ENCODE data around the gene PPIE.
"Not testable (repeated sequence)": the region's sequence is repeated elsewhere in the genome, so short reads cannot be mapped to it uniquely, and the experiment has no call there.

Gene PPIE

DNA sequence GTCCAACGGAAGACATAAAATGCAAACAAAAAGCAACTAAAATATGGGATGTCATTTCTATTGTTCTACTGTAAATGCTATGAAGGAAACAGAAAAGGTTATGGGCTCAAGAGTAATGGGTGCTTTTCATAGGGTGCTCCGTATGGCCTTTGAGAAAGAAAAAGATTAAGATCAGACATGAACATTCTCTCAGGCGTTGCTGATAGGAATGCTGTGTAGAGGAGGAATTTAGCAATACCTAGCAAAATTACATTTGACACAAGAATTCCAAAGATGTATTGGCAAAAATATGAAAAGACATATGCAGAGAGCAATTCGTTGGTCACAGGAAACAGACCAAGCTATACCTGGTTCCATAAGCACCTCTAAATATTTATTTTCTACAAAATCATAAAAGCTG lies 38.2 kb downstream of the PPIE start:
- no peak for DNase-seq

DNA sequence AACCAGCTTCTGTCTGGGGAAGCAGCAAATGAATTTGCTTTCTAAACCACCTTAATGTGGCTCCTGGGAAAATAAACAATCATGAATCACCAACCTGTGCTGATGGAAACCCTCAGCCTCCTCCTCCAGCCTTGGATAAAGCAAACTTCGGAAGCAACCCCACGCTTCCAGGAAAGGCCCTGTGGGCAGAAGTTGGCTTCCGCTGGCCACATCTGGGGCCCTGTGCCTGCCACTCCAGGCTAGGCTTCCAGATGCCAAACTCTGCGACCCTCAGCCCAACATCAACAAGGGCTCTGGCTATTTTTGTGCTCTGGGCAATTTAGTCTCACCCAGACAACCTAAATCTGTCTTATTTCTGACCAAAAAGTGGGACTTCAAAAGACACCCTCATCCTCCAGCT lies 38.6 kb downstream of the PPIE start:
- DNase-seq = no peak

DNA sequence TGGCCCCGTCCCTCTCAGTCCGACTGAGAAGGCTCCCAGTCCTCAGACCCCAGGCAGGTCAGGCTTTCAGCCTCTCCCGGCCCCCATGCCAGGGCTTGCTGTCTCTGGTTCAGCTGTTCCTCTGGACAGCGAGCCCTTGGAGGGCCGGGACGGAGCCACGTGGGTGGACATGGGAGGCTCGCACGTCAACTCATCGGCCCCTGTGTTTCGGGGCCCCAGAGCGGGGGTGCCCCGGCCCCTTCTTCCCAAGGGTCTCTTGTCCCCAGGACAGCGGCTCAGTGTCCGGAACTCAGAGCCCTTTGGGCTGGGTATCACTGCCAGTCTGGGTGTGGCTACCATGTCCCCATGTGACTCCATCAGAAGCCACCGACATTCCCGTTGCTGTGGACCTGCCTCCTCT lies 39.2 kb downstream of the PPIE start:
- not testable (repeated sequence) for DNase-seq

DNA sequence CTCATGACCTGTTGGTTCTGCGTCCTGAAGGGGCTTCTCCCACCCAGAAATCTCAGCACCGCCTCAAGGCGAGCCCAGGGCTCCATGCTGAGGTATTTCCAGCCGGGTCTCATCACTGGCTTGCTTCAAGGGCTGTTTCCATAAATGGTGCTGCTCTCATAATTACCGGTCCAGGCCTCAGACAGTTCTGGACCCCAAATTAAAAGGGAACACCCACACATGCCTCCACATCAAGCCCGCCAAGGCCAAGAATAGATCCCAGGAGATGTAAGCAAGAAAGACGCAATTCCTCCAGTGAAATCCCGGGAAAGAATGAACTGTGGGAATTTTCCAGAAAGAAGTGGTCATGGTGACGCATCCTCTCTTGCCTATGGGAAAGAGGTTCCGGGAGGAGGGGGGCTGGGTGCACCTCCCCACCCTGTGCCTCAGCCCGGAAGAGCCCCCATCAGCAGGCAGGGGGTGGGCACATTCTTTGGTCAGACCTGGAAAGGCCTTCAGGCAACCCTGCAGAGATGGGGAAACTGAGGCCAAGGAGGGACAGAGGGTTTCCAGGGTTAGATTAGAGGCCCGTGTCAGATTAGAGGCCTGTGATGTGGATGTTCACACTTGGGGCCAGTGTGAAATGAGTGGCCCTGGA lies 39.9 kb downstream of the PPIE start:
- DNase-seq = not testable (repeated sequence)

DNA sequence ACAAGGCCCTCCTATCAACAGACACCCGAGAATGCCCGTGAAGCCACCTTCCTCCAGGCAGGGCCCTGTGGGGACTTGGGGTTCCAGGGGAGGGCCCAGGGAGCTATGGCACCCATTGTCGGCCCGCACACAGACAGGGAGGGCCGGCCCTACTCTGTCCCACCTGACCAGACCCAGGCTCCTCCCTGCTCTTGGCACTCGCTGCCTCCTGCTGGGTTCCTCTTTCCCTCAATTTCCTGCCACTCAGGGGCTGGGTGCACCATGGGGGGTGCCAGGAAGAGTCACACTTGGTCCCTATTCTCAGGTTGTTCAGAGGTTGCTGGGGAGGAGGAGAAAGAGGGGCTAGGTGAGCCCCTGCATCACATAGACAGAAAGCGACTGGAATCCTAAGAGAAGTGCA lies 40.5 kb downstream of the PPIE start:
- no peak for DNase-seq

DNA sequence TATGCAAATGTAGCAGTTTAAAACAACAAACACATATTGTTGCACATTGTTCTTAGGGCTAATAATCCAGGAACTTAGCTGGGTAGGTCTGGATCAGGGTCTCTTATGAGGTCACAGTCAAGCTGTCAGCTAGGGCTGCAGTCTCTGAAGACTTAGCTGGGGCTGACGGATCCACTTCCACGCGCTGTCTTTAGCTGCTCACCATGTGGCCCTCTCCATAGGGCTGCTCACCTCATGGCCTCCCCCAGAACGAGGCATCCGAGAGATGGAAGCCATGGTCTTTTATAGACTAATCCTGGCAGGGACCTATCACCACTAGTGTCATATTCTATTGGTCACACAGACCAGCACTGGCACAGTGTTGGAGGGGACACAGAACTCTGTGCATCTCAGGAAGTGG lies 41.1 kb downstream of the PPIE start:
- DNase-seq = no peak

DNA sequence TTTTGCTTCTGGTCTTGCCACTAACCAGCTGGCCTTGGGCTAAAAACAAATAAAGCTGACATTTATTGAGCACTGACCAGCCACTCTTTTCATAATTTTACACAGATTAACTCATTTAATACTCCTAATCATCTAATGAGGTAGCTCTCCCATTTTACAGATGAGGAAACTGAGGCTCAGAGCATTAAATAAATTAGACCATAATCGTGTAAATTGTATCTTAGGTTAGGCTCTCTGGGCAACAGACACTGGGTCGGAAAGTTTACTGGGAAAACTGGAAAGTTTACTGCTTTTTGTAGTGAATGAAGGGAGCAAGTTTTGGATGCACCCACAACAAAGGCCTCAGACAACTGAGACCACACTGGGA lies 42.6 kb downstream of the PPIE start:
- no peak for DNase-seq

DNA sequence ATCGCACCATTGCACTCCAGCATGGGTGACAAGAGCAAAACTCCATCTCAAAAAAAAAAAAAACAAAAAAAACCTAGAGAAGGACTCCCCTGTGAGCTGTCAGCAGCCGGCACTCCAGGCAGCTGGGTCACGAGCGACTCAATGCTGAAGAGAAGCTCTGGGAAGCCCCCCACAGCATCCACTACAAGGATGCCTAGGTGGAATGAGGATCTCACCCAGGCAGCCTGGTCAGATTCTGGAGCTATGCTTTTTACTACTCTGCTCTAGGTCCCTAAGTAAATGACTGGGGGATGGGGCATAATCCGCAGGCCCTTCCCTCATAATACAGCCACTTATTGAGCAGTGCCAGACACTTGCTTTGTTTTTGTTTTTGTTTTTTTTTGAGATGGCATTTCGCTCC lies 43.4 kb downstream of the PPIE start:
- DNase-seq = no peak

DNA sequence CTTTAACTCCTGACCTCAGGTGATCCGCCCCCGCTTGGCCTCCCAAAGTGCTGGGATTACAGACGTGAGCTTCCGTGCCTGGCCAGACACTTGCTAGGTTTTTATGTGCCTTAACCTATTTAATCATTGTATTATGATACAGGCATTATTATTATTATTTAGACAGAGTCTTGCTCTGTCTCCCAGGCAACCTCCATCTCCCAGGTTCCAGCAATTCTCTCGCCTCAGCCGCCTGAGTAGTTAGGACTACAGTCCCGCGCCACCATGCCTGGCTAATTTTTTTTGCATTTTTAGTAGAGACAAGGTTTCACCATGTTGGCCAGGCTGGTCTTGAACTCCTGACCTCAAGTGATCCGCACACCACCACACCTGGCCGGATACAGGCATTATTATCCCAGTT lies 44.0 kb downstream of the PPIE start:
- DNase-seq = not testable (repeated sequence)

DNA sequence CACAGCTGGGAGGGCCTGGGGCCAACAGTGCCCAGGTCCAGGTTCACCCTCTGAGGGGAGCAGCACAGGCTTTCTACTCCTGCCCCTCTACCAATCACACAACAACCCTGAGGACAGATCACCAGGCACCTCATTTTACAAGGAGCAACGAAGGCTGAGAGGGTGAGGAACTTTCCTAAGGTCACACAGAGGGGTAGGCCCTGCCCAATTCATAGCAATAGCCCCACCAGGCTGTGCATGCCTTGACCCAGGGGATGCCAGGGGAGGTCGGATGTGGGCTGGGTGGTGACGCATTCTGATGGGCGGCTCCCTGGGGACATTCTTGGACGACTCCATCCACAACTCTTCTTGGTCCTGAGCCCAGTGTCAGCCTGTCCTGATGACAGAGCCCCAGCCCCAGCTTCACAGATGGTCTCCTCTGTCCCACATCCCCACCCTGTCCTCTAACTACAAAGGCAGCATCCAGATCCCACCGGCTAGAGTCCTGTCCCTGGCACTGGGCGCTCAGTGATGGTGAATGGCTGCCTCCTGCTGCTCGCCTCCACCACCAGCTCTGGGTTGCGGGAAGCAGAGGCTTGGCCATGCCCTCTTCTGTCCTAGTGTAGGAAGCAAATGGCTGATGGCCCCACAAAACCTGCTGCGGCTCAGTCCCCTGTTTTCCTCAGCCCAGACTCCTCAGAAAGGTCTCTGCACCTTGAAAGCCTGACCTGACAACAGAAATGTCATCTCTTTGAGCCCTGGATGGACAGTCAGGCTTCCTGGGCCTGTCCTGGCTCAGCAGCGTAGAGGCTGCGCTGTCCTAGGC lies 47.8 kb downstream of the PPIE start:
- DNase-seq = peak in 15 of 58 donors; percentile 2 to 40 (median 13)

DNA sequence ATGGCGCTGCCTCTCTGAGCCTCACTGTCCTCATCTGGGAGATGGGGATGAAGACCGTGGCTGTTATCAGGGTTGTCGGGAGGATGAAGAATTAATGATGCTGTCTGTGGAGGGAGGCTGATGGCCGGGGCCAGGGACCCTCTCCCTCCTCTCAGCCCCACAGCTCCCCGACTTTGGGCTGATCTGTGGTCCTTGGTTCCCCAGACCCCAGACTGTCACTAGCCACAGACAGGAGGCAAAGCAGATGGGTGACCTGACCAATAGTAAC lies 48.4 kb downstream of the PPIE start:
- not testable (repeated sequence) for DNase-seq

DNA sequence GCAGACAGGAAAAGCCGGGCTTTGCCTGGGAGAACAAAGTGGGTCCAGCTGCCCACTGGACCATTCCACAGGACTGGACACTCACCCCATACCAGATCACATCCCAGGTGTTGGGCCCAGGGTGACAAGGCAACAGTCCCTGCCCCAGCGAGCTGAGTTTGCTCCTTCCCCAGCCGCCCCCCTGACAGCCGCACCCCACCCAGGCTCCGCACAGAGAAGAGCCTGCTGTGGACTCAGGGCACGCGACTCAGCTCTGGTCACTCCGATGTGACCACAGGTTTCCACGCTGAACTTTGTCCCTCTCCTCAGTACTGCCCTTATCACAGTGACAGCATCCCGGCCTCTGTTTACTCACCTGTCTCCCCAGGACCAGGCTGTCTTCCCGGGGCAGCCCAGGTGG lies 48.8 kb downstream of the PPIE start:
- no peak for DNase-seq

DNA sequence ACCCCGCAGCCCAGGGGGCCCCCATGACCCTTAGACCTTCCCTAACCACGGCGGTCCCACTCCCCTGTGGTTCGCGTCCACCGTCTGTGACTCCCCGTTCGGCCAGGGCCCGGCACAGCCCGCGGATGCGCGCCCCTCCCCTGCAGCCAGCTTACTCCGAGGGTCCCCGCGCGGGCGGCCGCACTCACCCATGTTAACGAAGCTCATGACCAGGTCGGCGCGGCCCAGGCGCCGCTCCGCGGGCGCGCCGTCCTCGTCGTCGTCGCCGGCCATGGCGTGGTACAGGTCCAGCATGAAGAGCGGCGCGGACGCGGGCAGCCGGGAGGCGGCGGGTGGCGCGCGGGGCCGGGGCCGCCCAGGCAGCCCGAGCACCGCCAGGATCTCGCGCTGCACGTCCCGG lies 49.3 kb downstream of the PPIE start:
- DNase-seq = not testable (repeated sequence)

DNA sequence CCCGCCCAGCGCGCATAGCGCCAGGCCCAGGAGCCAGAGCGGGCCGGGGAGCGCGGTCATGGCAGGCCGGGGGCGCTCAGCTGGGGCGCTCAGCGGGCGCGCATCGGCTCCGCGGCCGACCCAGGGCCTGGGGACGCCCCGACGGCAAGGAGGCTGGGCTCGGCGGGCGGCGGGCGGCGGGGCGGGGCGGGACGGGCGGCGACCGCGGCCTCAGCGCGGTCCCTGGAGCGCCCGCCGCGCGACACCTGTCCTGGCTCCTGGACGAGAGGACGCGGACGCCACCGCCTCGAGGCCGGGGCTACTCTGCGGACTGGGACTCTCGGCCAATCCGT lies 49.7 kb downstream of the PPIE start:
- no peak for DNase-seq

DNA sequence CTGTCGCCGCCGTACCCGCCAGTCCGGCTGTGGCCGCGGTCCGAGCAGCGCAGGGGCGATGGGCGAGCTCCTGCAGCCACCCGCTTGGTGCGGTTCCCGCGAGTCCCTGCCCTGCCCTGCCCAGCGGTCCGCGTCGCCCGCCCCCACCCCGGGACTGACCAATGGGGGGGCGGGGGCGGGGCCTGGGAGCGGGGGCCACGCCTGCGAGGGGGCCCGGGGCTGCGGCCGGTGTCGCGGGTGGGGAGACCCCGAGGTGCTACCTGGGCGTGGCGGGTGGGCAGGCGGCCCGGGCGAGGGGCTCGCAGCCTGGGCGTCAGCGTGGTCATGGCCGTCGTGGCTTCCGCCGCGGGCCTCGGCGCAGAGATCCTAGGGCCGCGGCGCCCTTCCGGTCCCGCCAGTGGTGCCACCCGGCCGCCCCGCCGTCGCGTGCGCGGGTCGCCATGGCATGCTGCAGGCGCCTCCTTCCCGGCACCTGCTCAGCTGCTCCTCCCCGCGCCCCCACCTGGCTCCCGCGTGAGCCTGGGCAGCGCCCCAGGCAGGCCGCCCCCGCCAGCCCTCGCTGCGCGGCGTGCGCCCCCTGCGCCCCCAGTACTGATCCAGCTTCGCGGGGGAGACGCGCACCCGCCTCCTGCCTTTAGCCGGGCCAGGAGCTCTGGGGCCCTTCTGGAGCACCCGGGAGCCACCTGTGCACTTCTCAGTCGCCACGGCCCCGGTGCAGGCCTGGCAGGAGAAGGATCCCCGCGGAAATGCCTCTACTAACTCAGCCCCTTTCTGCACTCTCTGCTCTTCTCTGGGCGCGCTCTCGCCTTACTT lies 50.3 kb downstream of the PPIE start, which contains the start of gene BMP8B:
TSS of gene BMP8B (minus strand) at position 108 of the 813 bp plus-strand sequence. CDS start 380 bp downstream, outside the sequence.
- DNase-seq = peak in 37 of 58 donors; percentile 2 to 65 (median 40)

DNA sequence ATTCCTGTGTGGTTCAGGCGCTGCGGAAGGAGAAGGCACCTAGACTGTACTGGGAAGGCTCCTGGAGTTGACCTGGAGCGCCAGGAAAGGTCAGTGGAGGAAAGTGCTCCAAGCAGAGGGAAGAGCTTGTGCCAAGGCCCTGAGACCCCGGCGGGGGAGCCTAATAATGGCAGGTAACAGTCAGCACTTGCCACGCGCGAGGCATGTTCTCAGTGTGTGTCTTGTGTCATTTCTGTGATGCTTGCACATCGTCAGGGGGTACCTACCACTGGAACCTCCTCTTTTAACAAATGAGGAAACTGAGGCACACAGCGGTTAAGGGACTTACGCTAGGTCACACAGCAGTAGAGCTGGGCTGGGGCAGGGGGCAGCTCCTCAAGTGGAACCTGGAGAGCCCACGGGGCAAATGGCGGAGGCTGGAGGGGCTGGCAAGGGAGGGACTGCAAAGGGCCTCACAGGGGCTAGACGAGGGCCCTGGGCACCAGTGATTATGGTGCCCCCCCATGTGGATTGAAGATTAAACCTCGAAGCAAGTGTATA lies 51.0 kb downstream of the PPIE start:
- no peak for DNase-seq

DNA sequence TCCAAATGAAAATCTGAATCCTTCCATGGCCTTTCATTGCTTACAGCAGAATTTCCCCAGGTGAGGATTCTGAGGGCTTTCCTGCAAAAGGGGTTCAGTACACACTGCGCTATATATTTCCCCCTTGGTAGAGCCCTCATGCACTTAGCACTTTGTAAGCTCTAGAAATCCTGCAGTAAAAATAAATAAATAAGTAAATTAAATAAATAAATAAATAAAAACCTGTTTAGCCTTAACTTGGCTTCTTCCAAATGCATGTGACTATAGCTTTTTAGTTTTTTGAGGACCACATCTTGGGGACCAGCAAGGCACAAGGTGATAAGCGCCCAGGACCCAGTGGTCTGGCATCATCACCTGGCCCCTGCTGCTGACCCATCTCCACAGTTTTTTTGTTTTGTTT lies 53.2 kb downstream of the PPIE start:
- DNase-seq = no peak

DNA sequence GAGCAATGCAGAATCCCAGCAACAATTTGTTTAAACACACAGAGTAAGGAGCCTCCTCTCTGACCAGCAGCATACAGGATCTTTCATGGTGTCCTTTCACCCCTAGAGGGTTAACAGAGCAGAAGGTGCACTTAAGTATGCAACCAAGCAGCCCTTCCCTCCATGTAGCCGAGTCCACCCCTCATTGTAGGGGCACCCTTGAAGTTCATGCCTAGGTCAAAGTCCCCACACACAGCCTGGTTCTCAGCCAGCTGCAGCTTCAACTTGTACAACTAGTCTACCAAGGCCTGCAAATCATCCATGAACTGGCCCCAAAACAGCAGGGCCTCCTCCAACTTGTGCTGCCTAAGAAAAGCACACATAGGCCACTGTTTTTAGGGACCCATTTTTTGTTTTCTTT lies 57.0 kb downstream of the PPIE start:
- no peak for DNase-seq

DNA sequence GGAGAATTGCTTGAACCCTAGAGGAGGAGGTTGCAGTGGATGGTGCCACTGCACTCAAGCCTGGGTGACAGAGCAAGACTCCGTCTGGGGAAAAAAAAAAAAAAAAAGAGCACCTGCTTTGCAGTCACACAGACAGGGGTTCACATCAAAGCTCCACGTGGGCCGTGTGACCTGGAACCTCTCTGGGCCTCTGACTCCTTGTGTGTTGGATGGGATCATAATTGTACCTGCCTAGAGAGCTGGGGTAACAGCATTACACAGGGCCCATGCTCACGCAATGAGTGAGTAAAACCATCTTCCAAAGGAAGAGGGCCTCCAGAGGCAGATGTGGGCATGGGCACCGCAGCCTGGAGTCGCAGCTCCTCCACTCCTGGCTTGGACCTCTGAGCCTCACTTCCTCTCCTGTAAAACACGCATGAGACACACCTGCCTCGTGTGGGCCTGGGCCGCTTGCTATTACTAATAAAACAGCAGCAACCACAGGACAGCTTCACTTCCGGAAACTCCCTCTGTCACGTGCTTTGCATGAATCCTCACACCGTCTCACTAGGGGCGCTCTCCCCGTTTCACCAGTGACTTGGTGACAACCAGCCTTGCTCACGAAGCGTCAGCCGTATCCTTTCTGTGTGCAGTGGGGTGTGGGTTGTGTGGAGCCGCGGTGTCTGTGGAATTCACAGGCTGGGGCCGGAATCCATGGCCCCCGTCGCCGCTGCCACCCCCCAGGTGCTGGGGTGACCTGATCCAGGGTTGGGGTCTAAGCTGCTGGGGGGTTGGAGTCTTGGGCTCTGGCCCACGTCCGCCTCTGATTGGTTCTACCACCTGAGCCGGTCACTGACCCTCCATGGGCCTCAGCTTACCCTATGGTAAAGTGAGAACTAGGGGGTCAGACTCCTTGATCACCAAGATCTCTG lies 60.4 kb downstream of the PPIE start:
- DNase-seq = peak in 37 of 58 donors; percentile 6 to 76 (median 37)

DNA sequence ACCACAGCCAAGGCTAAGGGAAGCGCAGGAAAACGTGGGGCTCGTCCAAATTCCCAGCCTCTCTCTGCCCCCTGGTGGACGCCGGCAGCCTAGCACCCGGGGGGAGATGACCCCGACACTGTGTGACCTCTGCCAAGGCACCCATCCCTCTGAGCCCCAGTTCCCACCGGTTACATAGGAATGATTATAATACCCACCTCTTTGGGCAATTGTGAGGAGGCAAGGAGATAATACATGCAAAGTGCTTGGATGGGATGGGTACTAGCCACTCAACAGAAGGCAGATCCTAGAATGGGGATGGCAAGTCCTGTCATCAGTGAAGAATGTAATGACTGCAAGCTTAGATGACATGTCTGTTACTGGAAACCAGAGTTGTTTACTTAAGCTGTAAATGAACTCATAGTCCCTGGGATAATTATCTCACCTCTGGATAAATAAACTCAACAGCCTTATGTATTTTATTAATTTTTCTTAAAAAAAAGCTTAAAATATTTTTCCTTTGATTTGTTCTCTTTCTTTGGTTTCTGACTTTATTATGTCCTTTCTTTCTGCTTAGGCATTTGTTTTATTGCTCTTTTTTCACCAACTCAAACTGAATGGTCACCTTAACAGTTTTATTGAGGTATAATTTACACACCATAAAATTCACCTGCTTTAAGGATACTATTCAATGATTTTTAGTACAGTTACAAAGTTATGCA lies 61.2 kb downstream of the PPIE start:
- DNase-seq = peak in 52 of 58 donors; percentile 2 to 76 (median 48)

DNA sequence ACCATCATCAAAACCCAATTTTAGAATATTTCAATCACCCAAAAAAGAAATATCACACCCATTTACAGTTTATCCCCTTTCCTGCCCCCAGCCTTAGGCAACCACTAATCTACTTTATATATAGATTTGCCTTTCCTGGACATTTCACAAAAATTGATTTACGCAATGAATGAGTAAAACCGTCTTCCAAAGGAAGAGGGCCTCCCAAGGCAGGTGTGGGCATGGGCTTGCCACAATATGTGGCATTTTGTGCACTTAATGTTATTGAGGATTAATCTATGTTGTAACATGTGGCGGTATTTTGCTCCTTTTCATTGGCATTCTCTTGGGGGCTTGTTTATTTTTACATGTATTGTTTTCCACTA lies 61.8 kb downstream of the PPIE start:
- DNase-seq = no peak
